Glomerular endothelial cell (primary cell): ENCODE data around the gene TPBG. TPM values are rescaled to one million over a fixed set of nuclear protein-coding genes. Genes with fewer than 3 reads are reported as not detected.

Source experiments
- DNase-seq: peaks from one replicate; pipeline ENCODE4 v3.0.0-alpha.2; 2011; ENCODE audit warnings: low read depth, low spot score; ENCODE audit errors: extremely low read depth
- total RNA-seq: library from RNA; depleted of rRNA; stranded (reverse); fragments of >200 nt; gene quantifications from 2 replicates; pipeline ENCODE4 v1.2.3, GENCODE V29; 2015

The TPBG gene
- 19.0 and 27.5 TPM in 2 replicates for total RNA-seq

- DNase-seq, result no peak
These were observed at the start of gene TPBG for GRCh38 chr6:82363428-82364086. TPBG (plus strand) TSS chr6:82363817; CDS start chr6:82364962, 1,145 bp downstream.

GRCh38 chr6:82322386-82322785, 41.2 kb upstream of the TPBG start:
- DNase-seq, result no peak

- DNase-seq, result no peak
These were observed 33.9 kb upstream of the TPBG start for GRCh38 chr6:82329766-82330165.

- no peak for DNase-seq
These were observed 33.3 kb upstream of the TPBG start for GRCh38 chr6:82330171-82330804.

- DNase-seq, result no peak
These were observed 32.4 kb upstream of the TPBG start for GRCh38 chr6:82331031-82331773.

- DNase-seq, result no peak
These were observed 29.8 kb upstream of the TPBG start for GRCh38 chr6:82333781-82334180.

- no peak for DNase-seq
These were observed 25.8 kb upstream of the TPBG start for GRCh38 chr6:82337688-82338257.

- DNase-seq, result no peak
These were observed 15.5 kb upstream of the TPBG start for GRCh38 chr6:82348130-82348529.

- DNase-seq, result no peak
These were observed 9.8 kb upstream of the TPBG start for GRCh38 chr6:82353848-82354247.

GRCh38 chr6:82360552-82360951, 3.1 kb upstream of the TPBG start:
- no peak for DNase-seq

- no peak for DNase-seq
These were observed 2.0 kb upstream of the TPBG start for GRCh38 chr6:82361631-82362030.

- no peak for DNase-seq
These were observed 1.5 kb upstream of the TPBG start for GRCh38 chr6:82362144-82362543.

- DNase-seq, result no peak
These were observed 664 bp upstream of the TPBG start for GRCh38 chr6:82362878-82363427.

- no peak for DNase-seq
These were observed 734 bp downstream of the TPBG start for GRCh38 chr6:82364087-82365015.

- no peak for DNase-seq
These were observed 1.6 kb downstream of the TPBG start for GRCh38 chr6:82365016-82365795.

GRCh38 chr6:82367704-82368103, 4.1 kb downstream of the TPBG start:
- no peak for DNase-seq

- DNase-seq, result no peak
These were observed 7.2 kb downstream of the TPBG start for GRCh38 chr6:82370788-82371187.

- no peak for DNase-seq
These were observed 8.4 kb downstream of the TPBG start for GRCh38 chr6:82371799-82372546.

GRCh38 chr6:82372656-82373055, 9.0 kb downstream of the TPBG start:
- DNase-seq, result no peak
